GM19043 (cell line): ENCODE measurements around the gene LYRM4.
"Not testable (repeated sequence)": the region's sequence is repeated elsewhere in the genome, so short reads cannot be mapped to it uniquely, and the experiment has no call there.

Source experiments
- ATAC-seq: cut with Tn5 transposase; IDR thresholded peaks from one replicate; pipeline ENCODE4 v1.9.1; 2021; ENCODE audit warnings: low read depth; ENCODE audit not compliant: unreplicated experiment

LYRM4 gene

GRCh38 chr6:5084781-5085647 is 175.7 kb downstream of the LYRM4 start, which contains the start of gene PPP1R3G:
TSS of gene PPP1R3G (plus strand) at chr6:5085341. CDS start at chr6:5085486, 145 bp downstream.
- peak; percentile 54 for ATAC-seq

- peak; percentile 21 for ATAC-seq
Observed at GRCh38 chr6:5084360-5084780, 176.4 kb downstream of the LYRM4 start.

- peak; percentile 8 for ATAC-seq
Observed at GRCh38 chr6:5083813-5084359, 176.9 kb downstream of the LYRM4 start.

GRCh38 chr6:5083307-5083583 is 177.5 kb downstream of the LYRM4 start:
- ATAC-seq = no peak

GRCh38 chr6:5082487-5083306 is 178.1 kb downstream of the LYRM4 start:
- ATAC-seq = no peak

- no peak for ATAC-seq
Observed at GRCh38 chr6:5081955-5082354, 178.8 kb downstream of the LYRM4 start.

GRCh38 chr6:5081182-5081581 is 179.6 kb downstream of the LYRM4 start:
- ATAC-seq = no peak

- ATAC-seq = no peak
Observed at GRCh38 chr6:5080574-5080973, 180.2 kb downstream of the LYRM4 start.

- ATAC-seq = no peak
Observed at GRCh38 chr6:5079692-5080091, 181.1 kb downstream of the LYRM4 start.

- ATAC-seq = no peak
Observed at GRCh38 chr6:5078121-5078669, 182.6 kb downstream of the LYRM4 start.

GRCh38 chr6:5076931-5077330 is 183.8 kb downstream of the LYRM4 start:
- ATAC-seq = no peak

- no peak for ATAC-seq
Observed at GRCh38 chr6:5073992-5074391, 186.8 kb downstream of the LYRM4 start.

- ATAC-seq = peak; percentile 53
Observed at GRCh38 chr6:5072440-5072839, 188.3 kb downstream of the LYRM4 start.

- ATAC-seq = no peak
Observed at GRCh38 chr6:5071216-5071615, 189.5 kb downstream of the LYRM4 start.

GRCh38 chr6:5068153-5068751 is 192.5 kb downstream of the LYRM4 start:
- no peak for ATAC-seq

GRCh38 chr6:5067305-5067704 is 193.4 kb downstream of the LYRM4 start:
- ATAC-seq = no peak

- ATAC-seq = no peak
Observed at GRCh38 chr6:5066456-5067093, 194.2 kb downstream of the LYRM4 start.

GRCh38 chr6:5063617-5064016 is 197.1 kb downstream of the LYRM4 start:
- ATAC-seq = no peak

- no peak for ATAC-seq
Observed at GRCh38 chr6:5061152-5061551, 199.6 kb downstream of the LYRM4 start.

GRCh38 chr6:5060439-5060838 is 200.3 kb downstream of the LYRM4 start:
- not testable (repeated sequence) for ATAC-seq
